HG02970 (cell line): Measurements from ENCODE around the gene SLC24A3.

Experiments used
- ATAC-seq: cut with Tn5 transposase; IDR thresholded peaks from one replicate; pipeline ENCODE4 v1.9.1; 2021; ENCODE audit warnings: mild to moderate bottlenecking, moderate library complexity, moderate number of reproducible peaks; ENCODE audit not compliant: unreplicated experiment, low FRiP score

Gene SLC24A3

GRCh38 chr20:19483309-19483708 is 270.9 kb downstream of the SLC24A3 start:
- no peak for ATAC-seq

GRCh38 chr20:19486446-19486845 is 274.0 kb downstream of the SLC24A3 start:
- no peak for ATAC-seq

GRCh38 chr20:19487420-19487819 is 275.0 kb downstream of the SLC24A3 start:
- ATAC-seq, result no peak

GRCh38 chr20:19491241-19491640 is 278.8 kb downstream of the SLC24A3 start:
- ATAC-seq, result no peak

GRCh38 chr20:19492116-19492515 is 279.7 kb downstream of the SLC24A3 start:
- ATAC-seq, result no peak

GRCh38 chr20:19492687-19493336 is 280.4 kb downstream of the SLC24A3 start:
- no peak for ATAC-seq

GRCh38 chr20:19493794-19494495 is 281.5 kb downstream of the SLC24A3 start:
- ATAC-seq, result no peak

GRCh38 chr20:19495905-19496703 is 283.7 kb downstream of the SLC24A3 start:
- no peak for ATAC-seq

GRCh38 chr20:19497064-19497463 is 284.6 kb downstream of the SLC24A3 start:
- ATAC-seq, result no peak

GRCh38 chr20:19498756-19499155 is 286.3 kb downstream of the SLC24A3 start:
- ATAC-seq, result no peak

- no peak for ATAC-seq
Observed at GRCh38 chr20:19501476-19502115, 289.2 kb downstream of the SLC24A3 start.

- no peak for ATAC-seq
Observed at GRCh38 chr20:19502169-19502568, 289.7 kb downstream of the SLC24A3 start.

- no peak for ATAC-seq
Observed at GRCh38 chr20:19504251-19504650, 291.8 kb downstream of the SLC24A3 start.

- ATAC-seq, result no peak
Observed at GRCh38 chr20:19506021-19506420, 293.6 kb downstream of the SLC24A3 start.

- ATAC-seq, result no peak
Observed at GRCh38 chr20:19508449-19508848, 296.0 kb downstream of the SLC24A3 start.

- ATAC-seq, result no peak
Observed at GRCh38 chr20:19510611-19511010, 298.2 kb downstream of the SLC24A3 start.

- ATAC-seq, result no peak
Observed at GRCh38 chr20:19511931-19512330, 299.5 kb downstream of the SLC24A3 start.

- no peak for ATAC-seq
Observed at GRCh38 chr20:19512886-19513677, 300.6 kb downstream of the SLC24A3 start.

- ATAC-seq, result no peak
Observed at GRCh38 chr20:19515074-19515473, 302.6 kb downstream of the SLC24A3 start.

- no peak for ATAC-seq
Observed at GRCh38 chr20:19519466-19519865, 307.0 kb downstream of the SLC24A3 start.
